ENCODE measurements around the gene COX7A2L. TPM values are rescaled to one million over a fixed set of nuclear protein-coding genes. Genes with fewer than 3 reads are reported as not detected.
A peak's percentile ranks its signal among the peaks of the same experiment; 100 is the strongest.

COX7A2L gene
- total and polyA plus RNA-seq, 2 of the 8 experiments (the other 6 are each of a cell fraction or from before 2014, with no cell fraction given), result 85.6 to 114 TPM

DNA sequence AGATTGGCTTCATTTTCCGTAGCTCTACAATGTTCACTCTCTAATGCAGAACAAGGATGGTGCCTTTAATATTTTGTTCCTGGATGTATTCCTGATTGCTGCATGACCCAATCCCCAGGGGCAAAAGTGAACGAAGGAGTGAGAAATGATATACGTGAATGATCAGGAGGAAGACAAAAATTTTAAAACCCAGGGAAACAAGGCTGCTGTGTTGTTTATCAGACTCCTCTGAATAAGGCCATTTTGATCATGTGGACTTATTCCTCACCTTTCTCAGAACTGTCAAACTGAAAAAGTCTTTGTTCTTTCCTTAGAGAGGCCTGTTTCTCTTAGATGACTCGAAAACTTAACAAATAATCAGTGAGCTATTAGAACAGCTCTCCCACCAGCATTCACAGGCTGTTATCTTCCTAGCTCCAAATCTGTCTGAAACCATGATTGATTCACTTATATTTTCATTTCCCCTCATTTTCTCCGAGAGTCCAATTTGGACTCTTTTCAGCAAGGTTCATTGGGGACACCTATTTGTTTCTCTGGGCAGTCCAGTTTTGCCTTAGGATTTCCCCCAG is 29.5 kb upstream of the COX7A2L start:
- POLR2A ChIA-PET (ENCODE audit: partially characterized antibody), result interaction anchor here (1.0 to 1.2 kb wide), 2 partner anchors 8 to 17 kb away, joined by 3 to 4 read pairs; no protein-coding TSS in a partner anchor
- Histone ChIP-seq H3K9me3 (ENCODE audit: insufficient read depth in 2 of 2, low read depth in 1 of 2, low read length in 1 of 2) (no peaks in the 10 kb centered on the region), H3K56ac (replicated peaks; ENCODE audit: insufficient read length, low read depth, low read length) (no peak overlapping the region), H3K4me2 (ENCODE audit: insufficient read depth in 1 of 2, low read depth in 2 of 2, low read length in 2 of 2) (no peak overlapping the region), H2BK120ac (replicated peaks; ENCODE audit: low read depth, low read length) (no peak overlapping the region), H3K9ac (replicated peaks in 1 of 4; ENCODE audit: extremely low read depth in 1 of 4, low read depth in 3 of 4, low read length in 3 of 4) (no peak overlapping the region), H4K20me1 (replicated peaks in 1 of 2; ENCODE audit: control insufficient read depth in 1 of 2, insufficient read depth in 2 of 2, low read length in 2 of 2) (no peaks in the 10 kb centered on the region), H4K91ac (replicated peaks; ENCODE audit: insufficient read length, low read length) (no peak overlapping the region), H3K18ac (ENCODE audit: extremely low read depth, low read length) (no peak overlapping the region), H3K27me3 (replicated peaks in 1 of 4; ENCODE audit: control insufficient read depth in 3 of 4, extremely low read depth in 1 of 4, insufficient read depth in 3 of 4, low read length in 3 of 4) (no peaks in the 10 kb centered on the region), H3K4me3 (ENCODE audit: extremely low read depth in 1 of 4, insufficient read depth in 2 of 4, low read depth in 3 of 4, low read length in 4 of 4) (no peak overlapping the region), H3K79me1 (ENCODE audit: low read depth, low read length) (no peaks in the 10 kb centered on the region), H3K23me2 (ENCODE audit: low read depth, low read length) (no peaks in the 10 kb centered on the region), H3K4me1 (replicated peaks in 1 of 4; ENCODE audit: control insufficient read depth in 3 of 4, insufficient read depth in 4 of 4, low read length in 3 of 4) (peaks cover 0 to 3% (median 0%) of the 10 kb centered on the region in 4 experiments; a peak in 2 of 7 replicates), H4K8ac (ENCODE audit: extremely low read depth, insufficient read depth, low read length) (no peak overlapping the region), H2BK12ac (ENCODE audit: low read depth, low read length) (no peak overlapping the region), H2AFZ (ENCODE audit: low read length) (no peak overlapping the region), H3K14ac (ENCODE audit: insufficient read length) (no peak overlapping the region), H3K79me2 (ENCODE audit: control insufficient read depth in 1 of 2, insufficient read depth in 2 of 2, low read length in 2 of 2) (no peaks in the 10 kb centered on the region), H2BK5ac (ENCODE audit: low read depth, low read length) (no peak overlapping the region), H3K4ac (replicated peaks; ENCODE audit: insufficient read length, low read depth, low read length) (no peak overlapping the region), H2AK5ac (ENCODE audit: low read depth, low read length) (no peak overlapping the region), H3K36me3 (ENCODE audit: control insufficient read depth in 2 of 4, insufficient read depth in 4 of 4, low read length in 3 of 4) (0 out of 8 replicates have a peak, but pooled peaks cover 0 to 4% (median 2%) of the 10 kb centered on the region in 4 experiments), H2BK20ac (ENCODE audit: low read length) (no peak overlapping the region), H4K5ac (ENCODE audit: insufficient read length, low read depth, low read length) (no peak overlapping the region), H3K23ac (ENCODE audit: insufficient read length) (no peak overlapping the region), H2BK15ac (ENCODE audit: low read length) (no peak overlapping the region), H3K27ac (ENCODE audit: low read depth, low read length) (no peak overlapping the region)
- DNase-seq (ENCODE audit: low read depth in 1 of 2, low spot score in 2 of 2) (peak in 1 of 2 experiments; percentile 1), FAIRE-seq (no peak)
- CTCF ChIA-PET (ENCODE audit: partially characterized antibody), result interaction anchor here (0.5 to 1.9 kb wide), 5 partner anchors 9 to 438 kb away, joined by 3 to 6 read pairs (median 3); no protein-coding TSS in a partner anchor
- WGBS, 2 experiments (ENCODE audit: extremely low coverage in 1 of 2, insufficient coverage in 1 of 2, insufficient read length in 1 of 2, insufficient replicate concordance in 2 of 2, low coverage in 1 of 2, low lambda C conversion rate in 2 of 2, missing lambda C conversion rate in 1 of 2), result 89% methylated on average over 5 of the region's 5 CpGs; no CpG with 5 or more reads in 1 of the 2 experiments

Measured in H1 (cell line).